ENCODE results near the gene LZIC.

LZIC gene

DNA sequence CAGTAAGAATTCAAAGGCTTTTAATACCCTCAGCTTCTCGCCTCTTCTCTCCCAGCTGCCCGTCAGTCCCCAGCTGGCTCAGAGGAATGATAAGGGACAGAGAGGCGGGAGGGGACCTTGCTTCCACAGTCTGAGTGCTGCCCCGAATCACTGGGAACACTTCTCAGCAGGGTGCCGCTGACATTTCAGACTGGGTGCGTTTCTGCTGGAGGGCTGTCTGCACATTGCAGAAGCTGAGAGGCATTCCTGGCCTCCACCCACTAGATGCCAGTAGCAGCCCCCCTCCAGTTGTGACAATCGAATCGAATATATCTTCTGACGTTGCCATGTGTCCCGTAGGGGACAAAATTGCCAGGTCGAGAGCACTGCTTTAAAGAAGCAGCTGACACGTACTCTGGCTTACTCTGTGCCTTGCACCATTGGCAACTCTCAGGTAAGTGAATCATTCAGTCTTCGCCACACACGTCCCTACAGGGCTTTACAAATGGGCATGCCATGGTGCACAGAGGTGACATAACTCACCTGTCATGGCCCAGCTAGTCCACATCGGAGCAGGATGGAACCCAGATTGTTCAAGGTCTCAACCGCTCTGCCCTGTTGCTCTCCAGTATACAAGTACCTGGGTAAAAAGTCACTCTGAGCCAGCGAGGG, 57.0 kb downstream of the LZIC start:
- no peak for DNase-seq (ENCODE audit: low read depth)

GRCh38 chr1:9884805-9885204, 58.4 kb downstream of the LZIC start:
- DNase-seq (ENCODE audit: low read depth): no peak

GRCh38 chr1:9883585-9884449, 59.4 kb downstream of the LZIC start:
- no peak for DNase-seq (ENCODE audit: low read depth)

- no peak for DNase-seq (ENCODE audit: low read depth)
These were observed 60.3 kb downstream of the LZIC start for GRCh38 chr1:9882945-9883303.

- no peak for DNase-seq (ENCODE audit: low read depth)
These were observed 60.8 kb downstream of the LZIC start for GRCh38 chr1:9882296-9882944.

GRCh38 chr1:9881838-9882249, 61.3 kb downstream of the LZIC start:
- no peak for DNase-seq (ENCODE audit: low read depth)
